Pulmonary artery endothelial cell (primary cell): ENCODE results near the gene UTP18. TPM values are rescaled to one million over a fixed set of nuclear protein-coding genes. Genes with fewer than 3 reads are reported as not detected.
"Not testable (repeated sequence)": the region's sequence is repeated elsewhere in the genome, so short reads cannot be mapped to it uniquely, and the experiment has no call there.

Experiments used
- DNase-seq: peaks from one replicate; pipeline ENCODE4 v3.0.0-alpha.2; 2011; ENCODE audit warnings: low read depth, low spot score
- total RNA-seq: library from RNA; depleted of rRNA; stranded (reverse); fragments of >200 nt; gene quantifications from 2 replicates; pipeline ENCODE4 v1.2.3, GENCODE V29; 2014

UTP18 gene
- total RNA-seq, 1 donor from 2014 or later: 37.3 TPM

- not testable (repeated sequence) for DNase-seq
Observed at GRCh38 chr17:51330861-51331503, 70.6 kb downstream of the UTP18 start.

- DNase-seq: no peak
Observed at GRCh38 chr17:51335006-51335590, 74.8 kb downstream of the UTP18 start.

- DNase-seq: no peak
Observed at GRCh38 chr17:51335883-51336822, 75.8 kb downstream of the UTP18 start.

DNA sequence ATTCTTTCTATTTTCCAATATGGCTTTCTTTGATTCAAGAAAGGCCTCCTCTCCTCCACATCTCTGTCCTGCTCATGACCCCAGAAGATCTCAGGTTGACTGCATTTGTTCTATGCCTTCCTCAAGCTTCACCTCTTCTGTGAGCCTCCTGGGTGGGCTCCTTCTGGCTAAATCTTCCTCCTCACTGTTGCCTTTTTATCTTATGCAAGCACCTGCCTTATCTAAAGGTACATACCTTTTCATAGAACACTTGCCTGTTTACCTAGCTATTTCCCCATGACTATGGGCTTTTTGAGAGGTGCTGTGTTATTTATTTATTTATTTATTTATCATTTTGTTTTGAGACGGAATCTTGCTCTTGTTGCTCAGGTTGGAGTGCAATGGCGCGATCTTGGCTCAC is 81.1 kb downstream of the UTP18 start:
- DNase-seq: no peak

DNA sequence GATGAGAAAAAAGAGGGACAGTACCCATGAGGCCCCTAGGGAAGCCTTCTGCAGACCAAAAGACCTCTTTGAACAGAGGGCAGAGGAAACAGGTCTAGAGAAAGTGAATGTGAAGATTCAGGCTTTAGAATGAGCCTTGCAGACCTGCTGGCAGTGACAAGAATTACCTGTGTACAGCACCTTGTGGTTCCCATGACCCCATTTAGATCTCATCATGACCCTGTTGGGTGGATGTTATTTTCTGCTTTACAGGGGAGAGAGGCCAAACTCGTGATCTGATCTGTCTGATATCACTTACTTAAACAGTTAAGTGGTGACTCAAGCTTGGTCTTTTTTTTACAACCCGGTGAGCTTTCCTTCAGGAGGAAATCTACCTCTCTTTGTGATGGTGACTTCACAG is 81.9 kb downstream of the UTP18 start:
- no peak for DNase-seq

- no peak for DNase-seq
Observed at GRCh38 chr17:51344532-51344931, 84.2 kb downstream of the UTP18 start.

DNA sequence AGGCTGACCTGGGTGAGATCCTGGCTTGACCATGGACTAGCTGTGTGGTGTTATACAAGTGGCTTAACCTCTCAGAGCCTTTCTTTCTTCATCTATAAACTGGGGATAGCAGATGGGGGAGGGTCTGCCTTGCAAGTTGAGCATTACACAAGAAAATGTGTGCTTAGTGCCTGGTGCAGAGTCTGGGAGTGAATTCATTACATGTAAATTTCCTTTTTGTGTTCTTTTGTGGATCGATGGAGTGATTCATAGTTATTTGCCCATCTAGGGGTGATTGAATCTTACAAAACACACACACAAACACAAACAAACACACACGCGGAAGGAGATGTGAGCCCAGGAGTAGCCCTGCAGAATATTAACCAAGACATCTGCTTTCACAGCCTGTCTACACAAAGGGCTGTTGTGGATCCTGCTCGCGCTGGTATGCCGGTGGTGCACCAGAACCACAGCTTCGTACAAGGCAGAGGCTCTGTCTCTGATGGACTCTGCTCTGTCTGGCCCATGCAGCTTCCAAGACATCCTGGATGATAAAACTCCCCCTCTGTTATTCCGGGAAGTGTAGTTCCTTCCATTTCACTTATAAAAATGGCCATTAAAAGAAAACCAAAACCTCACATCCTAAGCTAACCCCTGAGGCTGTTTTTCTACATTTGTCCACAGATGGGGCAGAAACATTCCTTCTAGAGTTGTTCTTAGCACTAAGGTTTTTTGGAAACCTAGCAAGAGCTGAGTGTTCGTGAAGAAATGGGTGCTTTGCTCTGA is 86.1 kb downstream of the UTP18 start:
- no peak for DNase-seq

Other genes with a start within 250 kb of the UTP18 start
- 71.4 and 71.9 TPM in 2 replicates for gene SPAG9, start 139.7 kb upstream of the UTP18 start, total RNA-seq
- 186 and 210 TPM in 2 replicates for gene NME1, start 107.0 kb upstream of the UTP18 start, total RNA-seq
- gene NME2, start 94.1 kb upstream of the UTP18 start, total RNA-seq: 433 and 570 TPM in 2 replicates
- 9.5 and 9.9 TPM in 2 replicates for gene MBTD1, start 497 bp upstream of the UTP18 start, total RNA-seq